COLO829 (cell line): ENCODE measurements around the gene TBC1D10A.

Source experiments
- DNase-seq: peaks from one replicate; pipeline ENCODE4 v3.0.0; 2012; ENCODE audit warnings: low spot score

Gene TBC1D10A

GRCh38 chr22:30285176-30285845, 41.4 kb downstream of the TBC1D10A start:
- no peak for DNase-seq

GRCh38 chr22:30284666-30285065, 42.1 kb downstream of the TBC1D10A start:
- no peak for DNase-seq

- no peak for DNase-seq
Observed at GRCh38 chr22:30284172-30284571, 42.6 kb downstream of the TBC1D10A start.

- DNase-seq = no peak
Observed at GRCh38 chr22:30283342-30283741, 43.4 kb downstream of the TBC1D10A start.

GRCh38 chr22:30282616-30283046, 44.1 kb downstream of the TBC1D10A start:
- no peak for DNase-seq

- no peak for DNase-seq
Observed at GRCh38 chr22:30280505-30280904, 46.2 kb downstream of the TBC1D10A start.

GRCh38 chr22:30279932-30280331, 46.8 kb downstream of the TBC1D10A start:
- DNase-seq = no peak

GRCh38 chr22:30279046-30279788, 47.5 kb downstream of the TBC1D10A start:
- DNase-seq = no peak

GRCh38 chr22:30277547-30278344, 49.0 kb downstream of the TBC1D10A start:
- peak; percentile 72 for DNase-seq

GRCh38 chr22:30276039-30276438, 50.7 kb downstream of the TBC1D10A start:
- DNase-seq = no peak

- no peak for DNase-seq
Observed at GRCh38 chr22:30275625-30276024, 51.1 kb downstream of the TBC1D10A start.

GRCh38 chr22:30274437-30274812, 52.3 kb downstream of the TBC1D10A start:
- no peak for DNase-seq

GRCh38 chr22:30273711-30274436, 52.9 kb downstream of the TBC1D10A start:
- no peak for DNase-seq

- DNase-seq = no peak
Observed at GRCh38 chr22:30272781-30273601, 53.8 kb downstream of the TBC1D10A start.

- no peak for DNase-seq
Observed at GRCh38 chr22:30270832-30271231, 55.9 kb downstream of the TBC1D10A start.

GRCh38 chr22:30268331-30268730, 58.4 kb downstream of the TBC1D10A start:
- no peak for DNase-seq

GRCh38 chr22:30267382-30268302, 59.1 kb downstream of the TBC1D10A start:
- DNase-seq = no peak

- DNase-seq = no peak
Observed at GRCh38 chr22:30266445-30267381, 60.0 kb downstream of the TBC1D10A start, which contains the start of gene OSM. Gene OSM, minus strand, starts transcription at chr22:30266851. Its CDS starts 52 bp downstream, at chr22:30266799.
